ENCODE measurements around the gene MICAL2.
A peak's percentile ranks its signal among the peaks of the same experiment; 100 is the strongest.

The MICAL2 gene

GRCh38 chr11:12235553-12235946, 125.2 kb downstream of the MICAL2 start:
- no peak for DNase-seq

DNA sequence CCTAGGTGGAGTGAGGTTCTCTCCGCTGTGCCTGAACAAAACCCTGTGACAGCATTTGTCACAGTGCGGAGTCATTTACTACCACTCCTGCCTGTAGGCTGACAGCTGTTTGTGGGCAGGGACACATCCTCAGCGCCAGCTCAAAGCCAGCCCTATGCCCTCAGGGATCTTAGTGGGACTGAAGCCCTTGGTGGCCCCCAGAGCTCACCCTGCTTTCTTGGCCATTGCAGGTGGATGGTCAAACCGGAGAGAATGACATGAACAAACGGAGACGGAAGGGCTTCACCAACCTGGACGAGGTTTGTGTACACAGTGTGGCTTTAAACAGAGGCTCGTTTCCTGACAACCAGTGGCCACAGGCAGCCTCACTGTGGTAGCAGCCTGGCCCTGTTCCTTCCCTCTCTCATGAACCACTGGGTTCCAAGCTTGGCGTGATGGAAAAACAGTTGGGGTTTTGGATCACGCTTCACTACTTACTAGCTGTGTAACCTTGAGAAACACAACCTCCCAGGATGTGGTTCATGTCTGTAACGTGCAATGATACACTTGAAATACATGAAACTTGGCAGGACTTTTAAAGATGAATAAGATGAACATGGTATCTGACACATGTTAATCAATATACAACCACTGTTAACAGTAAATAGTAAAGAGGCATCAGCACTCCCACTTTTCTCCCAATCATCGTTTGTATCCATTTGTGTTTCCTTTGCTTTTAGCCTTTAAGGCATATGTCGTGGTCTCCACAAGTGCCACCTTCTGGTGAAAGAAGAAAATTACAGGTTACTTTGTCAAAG, 125.8 kb downstream of the MICAL2 start:
- DNase-seq: peak; percentile 72

- DNase-seq: no peak
These were observed 126.3 kb downstream of the MICAL2 start for GRCh38 chr11:12236744-12237101.

GRCh38 chr11:12237381-12237784, 127.0 kb downstream of the MICAL2 start:
- DNase-seq: no peak

GRCh38 chr11:12238420-12238819, 128.0 kb downstream of the MICAL2 start:
- DNase-seq: no peak

- DNase-seq: no peak
These were observed 129.0 kb downstream of the MICAL2 start for GRCh38 chr11:12239396-12239795.

DNA sequence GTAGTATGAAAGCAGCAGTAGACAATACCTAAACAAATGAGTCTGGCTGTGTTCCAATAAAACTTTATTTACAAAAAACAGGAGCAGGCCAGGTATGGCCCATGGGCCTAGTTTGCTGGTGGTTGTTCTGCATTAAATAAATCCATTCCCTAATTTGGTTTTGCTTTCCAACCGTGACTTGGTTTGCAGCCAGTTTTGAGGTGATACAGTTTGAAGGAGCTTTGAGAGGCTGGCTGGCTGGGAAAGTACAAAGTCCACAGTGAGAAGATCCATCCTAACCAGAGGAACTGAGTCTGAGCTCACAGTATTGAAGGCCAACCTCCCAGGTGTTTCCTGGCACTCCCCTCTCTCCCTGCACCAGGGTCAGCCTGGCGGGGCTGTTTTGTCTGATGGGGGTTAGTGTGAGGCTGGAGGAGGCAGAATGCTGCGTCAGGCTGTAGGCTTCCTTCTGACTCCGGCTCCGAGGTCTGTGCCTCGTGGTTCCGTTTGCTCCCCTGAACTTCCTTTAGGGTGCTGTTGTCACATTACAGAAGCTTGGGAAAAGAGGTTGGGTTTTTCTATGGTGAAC, 129.5 kb downstream of the MICAL2 start:
- no peak for DNase-seq

DNA sequence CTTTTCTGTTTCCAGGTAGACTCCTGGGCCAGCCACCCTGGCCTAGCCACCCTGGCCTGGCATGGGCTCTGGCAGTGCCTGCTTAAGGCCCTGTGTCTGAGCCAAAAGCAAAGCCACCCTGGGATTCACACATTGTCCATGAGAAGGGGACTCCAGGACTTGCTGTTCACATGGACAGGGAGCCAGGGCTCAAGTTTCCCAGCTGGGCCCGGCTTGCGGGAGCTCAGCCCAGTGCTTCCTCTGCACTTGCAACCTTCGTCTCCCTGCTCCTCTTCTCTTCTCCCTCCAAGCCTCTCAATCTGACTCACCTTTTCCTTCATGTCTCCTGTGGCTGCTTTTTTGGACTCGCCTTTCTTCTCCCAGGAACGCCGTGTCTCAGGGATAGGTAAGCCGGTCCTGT, 130.3 kb downstream of the MICAL2 start:
- DNase-seq: no peak

- DNase-seq: no peak
These were observed 131.0 kb downstream of the MICAL2 start for GRCh38 chr11:12241401-12241800.

DNA sequence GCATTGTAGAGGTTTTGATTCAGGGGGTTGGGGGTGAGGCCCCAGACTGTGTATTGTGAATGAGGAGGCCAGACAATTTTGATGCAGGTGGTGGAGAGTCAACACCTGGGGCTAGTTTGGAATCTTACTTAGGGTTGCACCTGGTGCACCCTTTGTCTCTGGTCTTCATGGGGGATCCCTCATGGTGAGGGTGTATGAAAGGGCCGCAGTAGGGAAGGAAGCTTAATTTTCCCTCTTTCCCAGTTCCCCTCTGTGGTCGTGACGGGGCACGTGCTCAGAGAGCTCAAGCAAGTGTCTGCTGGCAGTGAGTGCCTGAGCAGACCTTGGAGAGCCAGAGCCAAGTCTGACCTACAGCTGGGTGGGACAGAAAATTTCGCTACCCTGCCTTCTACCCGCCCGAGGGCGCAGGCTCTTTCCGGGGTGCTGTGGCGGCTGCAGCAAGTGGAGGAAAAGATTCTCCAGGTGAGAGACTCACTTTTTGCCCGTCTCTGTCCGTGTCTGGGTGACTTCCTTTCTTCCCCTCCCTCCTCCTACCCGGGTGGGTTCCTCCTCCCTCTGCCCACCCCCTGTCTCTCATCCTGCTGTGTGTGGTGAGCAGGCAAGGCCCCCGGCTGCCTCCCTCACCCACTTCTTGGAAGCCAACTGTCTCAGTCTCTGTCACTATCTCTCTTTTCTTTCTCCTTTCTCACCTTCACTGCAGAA, 131.7 kb downstream of the MICAL2 start:
- DNase-seq: no peak

DNA sequence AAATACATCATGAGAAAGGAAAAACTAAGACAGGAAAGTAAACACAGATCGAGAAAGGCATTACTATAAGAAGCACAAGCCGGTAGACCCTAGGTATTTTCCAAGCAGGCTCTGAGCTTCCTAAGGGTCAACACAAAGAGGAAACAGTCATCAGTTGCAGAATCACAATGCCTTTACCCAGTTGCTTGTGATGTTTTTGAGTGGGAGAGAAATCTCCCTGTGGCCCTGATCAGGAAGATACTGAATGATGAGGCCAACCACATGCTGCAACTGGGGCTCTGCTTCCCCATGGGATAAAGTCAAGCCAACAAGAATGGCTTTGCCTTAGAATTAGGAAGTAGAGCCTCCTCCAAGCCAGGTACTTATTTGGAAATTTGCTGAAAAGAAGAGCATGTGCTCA, 132.6 kb downstream of the MICAL2 start:
- DNase-seq: peak; percentile 60

- no peak for DNase-seq
These were observed 133.1 kb downstream of the MICAL2 start for GRCh38 chr11:12243486-12243885.

DNA sequence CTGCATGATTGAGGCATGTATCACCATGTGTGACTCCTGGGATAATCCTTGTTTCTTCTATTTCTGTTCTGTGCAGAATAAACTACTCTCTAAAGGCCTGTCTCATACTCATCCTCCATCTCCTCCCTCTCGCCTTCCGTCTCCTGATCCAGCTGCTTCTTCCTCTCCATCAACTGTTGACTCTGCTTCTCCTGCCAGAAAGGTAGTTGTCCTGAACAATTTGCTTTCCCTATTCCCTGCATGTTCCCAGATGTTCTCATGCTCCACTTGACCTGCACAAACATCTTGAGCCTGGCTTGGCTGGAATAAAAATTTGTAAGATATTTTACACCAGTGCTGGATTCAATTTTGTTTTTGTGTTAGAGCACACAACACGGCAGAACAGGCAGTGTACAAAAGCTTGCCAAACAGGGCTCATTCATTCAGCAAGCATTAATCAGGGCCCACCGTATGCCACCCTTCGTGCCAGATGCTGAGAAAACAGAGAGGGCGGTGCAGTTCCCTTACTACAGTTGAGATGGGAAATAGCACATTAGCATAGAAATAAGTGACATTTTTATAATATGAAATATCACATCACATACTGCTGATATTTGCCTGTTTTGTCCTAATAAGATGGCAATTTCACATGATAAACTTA, 133.6 kb downstream of the MICAL2 start:
- no peak for DNase-seq

DNA sequence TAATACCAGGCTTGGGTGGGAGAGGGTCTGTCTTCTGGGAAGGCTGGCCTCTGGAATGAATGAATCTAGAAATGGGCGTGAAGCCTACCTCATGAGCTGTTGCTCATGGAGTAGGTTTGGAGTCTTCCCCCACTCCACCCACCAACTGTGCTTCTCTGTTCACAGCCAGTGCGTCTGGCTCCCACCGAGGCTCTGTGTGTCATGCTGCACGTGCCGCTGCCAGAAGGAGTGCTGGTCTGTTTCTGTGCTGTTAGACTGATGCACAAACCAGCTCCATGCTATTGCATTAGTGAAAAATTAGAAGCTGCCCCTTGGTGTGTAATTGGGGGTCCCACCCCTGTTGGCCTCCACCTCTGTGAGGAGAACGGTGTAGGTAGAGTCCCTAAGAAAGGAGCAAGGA, 134.7 kb downstream of the MICAL2 start:
- DNase-seq: no peak

DNA sequence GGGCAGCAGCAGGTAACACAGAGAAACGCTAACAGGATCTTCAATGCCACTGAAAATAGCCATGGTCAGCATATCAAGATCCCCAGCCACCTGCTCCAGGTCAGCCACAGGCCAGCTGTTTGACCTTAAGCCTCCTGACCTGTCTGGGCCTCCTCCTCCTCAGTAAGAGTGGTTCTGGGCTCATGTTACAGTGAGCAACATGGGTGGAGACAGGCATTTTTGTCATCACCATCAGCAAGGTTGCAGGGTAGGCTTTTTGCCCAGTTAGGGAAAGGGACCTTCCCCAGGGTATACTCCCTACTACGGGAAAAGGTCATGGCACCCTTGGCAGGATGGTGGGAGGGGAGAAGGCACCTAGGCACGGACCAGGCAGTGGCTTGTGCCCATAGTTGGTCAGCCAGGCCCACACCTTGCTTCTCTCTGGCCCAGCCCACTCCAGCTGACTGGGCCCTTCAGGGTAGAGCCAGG, 135.2 kb downstream of the MICAL2 start:
- DNase-seq: no peak

GRCh38 chr11:12246147-12246546, 135.8 kb downstream of the MICAL2 start:
- no peak for DNase-seq

DNA sequence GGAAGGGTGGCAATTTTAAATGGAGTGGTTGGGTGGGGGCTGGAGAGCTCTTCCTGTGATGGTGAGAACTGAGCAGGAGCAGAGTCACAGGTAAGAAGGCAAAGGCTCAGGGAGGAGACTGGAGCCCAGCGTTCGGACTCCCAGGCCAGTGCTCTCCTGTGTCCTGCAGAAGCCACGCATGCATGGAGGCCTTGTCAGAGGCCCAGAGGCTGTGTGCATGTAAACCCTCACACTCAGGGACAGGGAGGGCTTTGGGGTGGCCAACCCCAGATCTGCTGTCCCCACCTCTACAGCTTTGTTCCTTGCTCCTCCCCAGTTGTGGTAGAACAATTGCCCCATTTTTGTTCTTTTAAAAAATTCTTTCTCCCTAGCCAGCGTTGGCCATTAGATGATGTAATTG, 136.6 kb downstream of the MICAL2 start:
- no peak for DNase-seq

DNA sequence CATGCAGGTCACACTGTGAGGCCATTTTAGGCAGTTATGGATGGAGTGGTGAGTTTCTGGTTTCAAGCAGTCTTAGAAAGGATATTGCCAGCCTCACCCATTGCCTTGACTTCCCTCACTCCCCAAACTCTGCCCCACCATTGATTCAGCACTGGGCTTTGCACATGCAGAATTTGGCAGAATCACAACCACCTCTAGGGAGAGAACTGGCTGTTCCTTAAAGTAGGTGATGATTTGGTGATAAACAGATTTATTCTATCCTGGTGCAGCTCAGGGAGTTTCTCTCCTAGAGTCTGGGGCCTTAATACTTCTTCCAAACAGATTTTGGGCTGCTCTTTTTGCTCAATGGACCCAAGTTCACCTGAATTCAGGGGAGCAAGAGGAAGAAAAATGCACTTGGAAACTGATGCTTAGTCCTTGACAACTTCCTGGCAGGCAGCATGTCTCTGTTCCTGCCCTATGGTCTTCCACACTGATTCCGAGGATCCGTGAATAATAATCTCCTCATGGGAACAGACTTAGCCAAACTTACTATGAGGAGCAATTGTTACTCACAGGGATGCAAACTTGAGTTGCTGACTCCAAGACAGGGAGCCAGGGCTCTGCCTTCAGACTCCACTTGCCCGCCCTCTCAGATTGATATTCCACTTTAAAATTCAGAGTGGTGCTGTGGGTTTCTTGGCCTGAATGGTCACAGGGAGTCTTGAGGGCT, 137.3 kb downstream of the MICAL2 start:
- DNase-seq: no peak

- no peak for DNase-seq
These were observed 137.9 kb downstream of the MICAL2 start for GRCh38 chr11:12248330-12248729.

DNA sequence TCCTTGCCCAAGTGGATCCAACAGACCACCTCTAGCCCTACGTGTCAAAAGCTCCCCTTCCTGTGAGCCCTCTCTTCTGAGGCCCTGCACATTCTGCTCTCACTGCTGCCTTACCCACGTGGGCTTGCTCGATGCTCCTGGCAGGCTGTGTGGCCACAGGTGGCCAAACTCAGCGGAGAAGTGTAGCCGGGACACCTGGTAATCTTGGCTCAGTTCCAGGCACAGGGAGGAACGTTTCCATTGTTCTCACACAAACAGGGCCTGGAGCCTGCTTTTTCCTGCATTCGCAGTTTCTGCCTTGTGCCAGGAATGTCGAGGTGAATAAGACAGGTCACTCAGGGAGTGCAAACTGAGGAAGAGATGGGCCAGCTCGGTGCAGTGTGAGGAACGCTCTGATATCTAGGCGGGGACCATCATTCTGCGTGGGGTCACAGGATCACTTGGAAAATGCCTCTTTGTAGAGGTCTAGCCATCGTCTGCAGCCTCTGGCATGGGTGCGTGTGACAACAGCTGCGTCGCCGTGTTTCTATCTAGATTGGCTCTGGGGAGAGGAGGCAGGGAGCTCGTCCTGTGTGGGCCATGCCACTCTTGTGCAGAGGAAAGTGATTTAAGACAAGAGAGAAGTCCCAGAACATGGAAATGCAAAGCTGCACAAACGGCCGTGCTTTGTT, 139.3 kb downstream of the MICAL2 start:
- DNase-seq: no peak

- DNase-seq: no peak
These were observed 141.5 kb downstream of the MICAL2 start for GRCh38 chr11:12251666-12252560.

Data from suppressor macrophage treated with lipopolysaccharide for 4 hours (primary cell).